Cerebellar nuclear complex (tissue), 1 donor: ENCODE results near the gene ADARB2.
"Not testable (repeated sequence)": the region's sequence is repeated elsewhere in the genome, so short reads cannot be mapped to it uniquely, and the experiment has no call there.

ENCODE experiments used
- DNase-seq, 2 experiments: peaks; one replicate each; lab custom pipeline; 2025; lab: John Stamatoyannopoulos, UW

The ADARB2 gene

GRCh38 chr10:1352296-1352695, 385.0 kb downstream of the ADARB2 start:
- DNase-seq = not testable (repeated sequence)

- no peak for DNase-seq
Observed at GRCh38 chr10:1348773-1349050, 388.6 kb downstream of the ADARB2 start.

GRCh38 chr10:1347962-1348772, 389.2 kb downstream of the ADARB2 start:
- DNase-seq = no peak

GRCh38 chr10:1347525-1347924, 389.8 kb downstream of the ADARB2 start:
- DNase-seq = no peak

GRCh38 chr10:1346201-1346600, 391.1 kb downstream of the ADARB2 start:
- no peak for DNase-seq

- DNase-seq = no peak
Observed at GRCh38 chr10:1345368-1345767, 392.0 kb downstream of the ADARB2 start.

GRCh38 chr10:1344846-1345245, 392.5 kb downstream of the ADARB2 start:
- no peak for DNase-seq

GRCh38 chr10:1344408-1344807, 392.9 kb downstream of the ADARB2 start:
- DNase-seq = no peak

GRCh38 chr10:1343176-1343575, 394.1 kb downstream of the ADARB2 start:
- DNase-seq = no peak

GRCh38 chr10:1341052-1341451, 396.3 kb downstream of the ADARB2 start:
- DNase-seq = not testable (repeated sequence)

- no peak for DNase-seq
Observed at GRCh38 chr10:1339396-1339795, 397.9 kb downstream of the ADARB2 start.

GRCh38 chr10:1335642-1336041, 401.7 kb downstream of the ADARB2 start:
- DNase-seq = no peak

GRCh38 chr10:1333981-1334380, 403.3 kb downstream of the ADARB2 start:
- DNase-seq = no peak

- no peak for DNase-seq
Observed at GRCh38 chr10:1331560-1331959, 405.8 kb downstream of the ADARB2 start.

GRCh38 chr10:1329622-1330021, 407.7 kb downstream of the ADARB2 start:
- DNase-seq = no peak

GRCh38 chr10:1328981-1329614, 408.2 kb downstream of the ADARB2 start:
- no peak for DNase-seq

- DNase-seq = no peak
Observed at GRCh38 chr10:1328161-1328823, 409.0 kb downstream of the ADARB2 start.

GRCh38 chr10:1327759-1328158, 409.6 kb downstream of the ADARB2 start:
- no peak for DNase-seq

- not testable (repeated sequence) for DNase-seq
Observed at GRCh38 chr10:1326514-1326913, 410.8 kb downstream of the ADARB2 start.

GRCh38 chr10:1324903-1325302, 412.4 kb downstream of the ADARB2 start:
- no peak for DNase-seq

GRCh38 chr10:1323951-1324350, 413.4 kb downstream of the ADARB2 start:
- no peak for DNase-seq

- DNase-seq = no peak
Observed at GRCh38 chr10:1320739-1321320, 416.5 kb downstream of the ADARB2 start.

GRCh38 chr10:1316809-1317143, 420.5 kb downstream of the ADARB2 start:
- DNase-seq = no peak
